ENCODE data around the gene DAPK1.

DNA sequence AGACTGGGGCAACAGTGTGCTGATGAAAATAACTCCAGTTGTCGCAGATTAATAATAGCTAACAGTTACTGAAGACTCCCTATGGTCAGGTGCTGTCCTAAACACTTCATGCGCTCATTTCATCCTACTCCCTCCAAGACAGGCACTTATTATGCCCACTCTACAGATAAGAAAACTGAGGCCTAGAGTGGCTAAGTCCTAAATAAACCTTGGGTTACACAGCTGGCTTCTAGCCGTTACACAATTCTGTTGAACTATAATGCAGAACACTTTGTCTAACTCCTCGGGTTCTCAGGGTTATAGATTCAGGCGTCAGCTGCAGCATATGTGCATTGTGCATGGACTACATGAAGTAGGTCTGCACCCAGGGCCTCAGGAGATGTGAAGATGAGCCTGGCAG is 103.9 kb downstream of the DAPK1 start:
- TF ChIP-seq, protein P1, sequence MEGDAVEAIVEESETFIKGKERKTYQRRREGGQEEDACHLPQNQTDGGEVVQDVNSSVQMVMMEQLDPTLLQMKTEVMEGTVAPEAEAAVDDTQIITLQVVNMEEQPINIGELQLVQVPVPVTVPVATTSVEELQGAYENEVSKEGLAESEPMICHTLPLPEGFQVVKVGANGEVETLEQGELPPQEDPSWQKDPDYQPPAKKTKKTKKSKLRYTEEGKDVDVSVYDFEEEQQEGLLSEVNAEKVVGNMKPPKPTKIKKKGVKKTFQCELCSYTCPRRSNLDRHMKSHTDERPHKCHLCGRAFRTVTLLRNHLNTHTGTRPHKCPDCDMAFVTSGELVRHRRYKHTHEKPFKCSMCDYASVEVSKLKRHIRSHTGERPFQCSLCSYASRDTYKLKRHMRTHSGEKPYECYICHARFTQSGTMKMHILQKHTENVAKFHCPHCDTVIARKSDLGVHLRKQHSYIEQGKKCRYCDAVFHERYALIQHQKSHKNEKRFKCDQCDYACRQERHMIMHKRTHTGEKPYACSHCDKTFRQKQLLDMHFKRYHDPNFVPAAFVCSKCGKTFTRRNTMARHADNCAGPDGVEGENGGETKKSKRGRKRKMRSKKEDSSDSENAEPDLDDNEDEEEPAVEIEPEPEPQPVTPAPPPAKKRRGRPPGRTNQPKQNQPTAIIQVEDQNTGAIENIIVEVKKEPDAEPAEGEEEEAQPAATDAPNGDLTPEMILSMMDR (IDR thresholded peaks at IDR 0.05; ENCODE audit: low read length), result no peak
- TF ChIP-seq EZH2 (IDR thresholded peaks at IDR 0.05; ENCODE audit: borderline replicate concordance, low read length), result no peak

Data from OCI-LY1 (cell line).